BE2C (cell line): ENCODE measurements around the gene UNC5A.

ENCODE experiments used
- DNase-seq: peaks from one replicate; pipeline ENCODE4 v3.0.0-alpha.2; 2020
- H3K27me3 ChIP-seq: fragments of 250-450 bp; sonication (Bioruptor Pico); 2 replicates; pipeline ENCODE4 v1.5.1; 2020; ENCODE audit warnings: mild to moderate bottlenecking
- H3K36me3 ChIP-seq: fragments of 250-450 bp; sonication (Bioruptor Pico); 2 replicates; pipeline ENCODE4 v1.5.1; 2020; ENCODE audit warnings: mild to moderate bottlenecking
- H3K4me1 ChIP-seq: fragments of 250-450 bp; sonication (Bioruptor Pico); 2 replicates; pipeline ENCODE4 v1.5.1; 2020
- H3K4me3 ChIP-seq: 2 replicates; pipeline ENCODE4 v1.5.1; 2011; ENCODE audit warnings: low read depth, low read length
- H3K9me3 ChIP-seq: fragments of 250-450 bp; sonication (Bioruptor Pico); 2 replicates; pipeline ENCODE4 v1.5.1; 2020
- CTCF ChIP-seq: IDR thresholded peaks from 2 replicates; pipeline ENCODE4 v1.5.1; 2012; ENCODE audit warnings: mild to moderate bottlenecking, low read depth, low read length

The UNC5A gene

GRCh38 chr5:176830995-176831423 is 20.6 kb downstream of the UNC5A start:
- peak; percentile 81 for DNase-seq
- Histone ChIP-seq H3K9me3 (no peaks in the 10 kb centered on the region), H3K4me3 (no peak overlapping the region; the same call in 1 of the 2 replicates), H3K36me3 (no peaks in the 10 kb centered on the region), H3K27me3 (no peaks in the 10 kb centered on the region), H3K4me1 (peaks cover 31% of the 10 kb centered on the region)
- no peak for TF ChIP-seq CTCF

- no peaks in the 10 kb centered on the region for H3K9me3 ChIP-seq
- no peak overlapping the region for H3K4me3 ChIP-seq
- H3K36me3 ChIP-seq, result no peaks in the 10 kb centered on the region
- peaks cover 35% of the 10 kb centered on the region for H3K4me1 ChIP-seq
- H3K27me3 ChIP-seq, result no peaks in the 10 kb centered on the region
- no peak for DNase-seq
- TF ChIP-seq CTCF, result no peak
These were observed 21.1 kb downstream of the UNC5A start for GRCh38 chr5:176831425-176831824.

GRCh38 chr5:176832162-176832561 is 21.8 kb downstream of the UNC5A start:
- no peak for DNase-seq
- TF ChIP-seq CTCF, result no peak
- Histone ChIP-seq H3K27me3 (no peaks in the 10 kb centered on the region), H3K4me3 (no peak overlapping the region), H3K36me3 (no peaks in the 10 kb centered on the region), H3K4me1 (peaks cover 43% of the 10 kb centered on the region), H3K9me3 (no peaks in the 10 kb centered on the region)

DNA sequence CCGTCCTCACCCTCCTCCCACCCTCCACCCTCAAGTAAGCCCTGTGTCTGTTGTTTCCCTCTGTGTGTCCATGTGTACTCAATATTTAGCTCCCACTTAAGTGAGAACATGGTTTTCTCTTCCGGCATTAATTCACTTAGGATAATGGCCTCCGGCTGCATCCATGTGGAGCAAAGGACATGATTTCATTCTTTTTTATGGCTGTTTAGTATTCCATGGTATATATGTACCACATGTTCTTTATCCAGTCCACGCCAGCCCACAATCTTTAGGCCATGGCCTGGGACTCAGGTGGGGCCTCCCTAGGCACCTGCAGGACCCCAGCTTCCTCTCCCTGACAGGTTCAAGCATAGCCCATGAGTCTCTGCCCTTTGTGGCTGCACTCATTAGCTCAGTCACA is 22.9 kb downstream of the UNC5A start:
- no peak for TF ChIP-seq CTCF
- H3K36me3 ChIP-seq, result no peaks in the 10 kb centered on the region
- H3K9me3 ChIP-seq, result no peaks in the 10 kb centered on the region
- H3K4me1 ChIP-seq, result peaks cover 54% of the 10 kb centered on the region
- no peaks in the 10 kb centered on the region for H3K27me3 ChIP-seq
- no peak overlapping the region for H3K4me3 ChIP-seq
- DNase-seq, result no peak

DNA sequence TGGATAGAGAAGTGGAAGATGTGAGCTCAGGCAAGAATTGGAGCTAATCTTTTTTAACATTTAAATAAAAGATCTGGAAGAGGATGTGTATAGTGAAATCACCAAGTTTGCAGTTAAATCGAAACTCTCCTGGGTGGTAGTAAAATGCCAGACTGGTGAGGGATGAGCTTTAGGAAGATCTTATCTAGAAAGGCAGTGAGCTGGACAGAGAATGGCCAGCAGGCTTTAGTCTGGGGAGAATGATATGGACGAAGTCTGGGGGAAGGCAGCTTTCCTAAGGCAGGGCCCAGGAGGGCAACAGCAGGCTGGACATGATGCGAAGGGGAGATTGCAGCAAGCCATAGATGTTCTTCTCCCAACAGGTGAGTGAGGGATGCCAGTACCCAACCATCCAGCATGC is 25.6 kb downstream of the UNC5A start:
- DNase-seq, result no peak
- Histone ChIP-seq H3K9me3 (no peaks in the 10 kb centered on the region), H3K4me3 (no peak overlapping the region), H3K4me1 (peaks cover 73% of the 10 kb centered on the region), H3K36me3 (no peaks in the 10 kb centered on the region), H3K27me3 (no peaks in the 10 kb centered on the region)
- TF ChIP-seq CTCF, result no peak

GRCh38 chr5:176836811-176837706 is 26.7 kb downstream of the UNC5A start:
- DNase-seq, result peak; percentile 79
- TF ChIP-seq CTCF, result no peak
- Histone ChIP-seq H3K4me1 (peaks cover 69% of the 10 kb centered on the region), H3K27me3 (no peaks in the 10 kb centered on the region), H3K9me3 (no peaks in the 10 kb centered on the region), H3K4me3 (peak overlapping the region; percentile 5), H3K36me3 (no peaks in the 10 kb centered on the region)
